Nephron (organoid): Measurements from ENCODE around the gene PHGDH.

Experiments
- H3K27ac Mint-ChIP-seq, 3 experiments: 2 replicates each; pipeline ENCODE4 v1.8.0; 2020; ENCODE audit warnings: mixed read lengths in 3 of 3, mild to moderate bottlenecking in 2 of 3, moderate library complexity in 1 of 3
- H3K27me3 Mint-ChIP-seq: 2 replicates; pipeline ENCODE4 v1.8.0; 2021; ENCODE audit warnings: low read depth, mild to moderate bottlenecking, moderate library complexity, mixed read lengths
- H3K36me3 Mint-ChIP-seq: 2 replicates; pipeline ENCODE4 v1.8.0; 2020; ENCODE audit warnings: low read depth, mixed read lengths
- H3K4me1 Mint-ChIP-seq: 2 replicates; pipeline ENCODE4 v1.8.0; 2020; ENCODE audit warnings: mixed read lengths
- H3K4me3 Mint-ChIP-seq, 3 experiments: 2 replicates each; pipeline ENCODE4 v1.8.0; 2020; ENCODE audit warnings: mild to moderate bottlenecking in 3 of 3, mixed read lengths in 3 of 3, moderate library complexity in 2 of 3
- H3K9me3 Mint-ChIP-seq: 2 replicates; pipeline ENCODE4 v1.8.0; 2020; ENCODE audit warnings: mixed read lengths
- TF ChIP-seq, protein P1 (sequence below), 3 experiments: fragments of 200-600 bp; sonication (generic); IDR thresholded peaks; one replicate each; pipeline ENCODE4 v1.5.0; 2021; ENCODE audit warnings: antibody characterized with exemption in 3 of 3; ENCODE audit not compliant: unreplicated experiment in 3 of 3

PHGDH gene

DNA sequence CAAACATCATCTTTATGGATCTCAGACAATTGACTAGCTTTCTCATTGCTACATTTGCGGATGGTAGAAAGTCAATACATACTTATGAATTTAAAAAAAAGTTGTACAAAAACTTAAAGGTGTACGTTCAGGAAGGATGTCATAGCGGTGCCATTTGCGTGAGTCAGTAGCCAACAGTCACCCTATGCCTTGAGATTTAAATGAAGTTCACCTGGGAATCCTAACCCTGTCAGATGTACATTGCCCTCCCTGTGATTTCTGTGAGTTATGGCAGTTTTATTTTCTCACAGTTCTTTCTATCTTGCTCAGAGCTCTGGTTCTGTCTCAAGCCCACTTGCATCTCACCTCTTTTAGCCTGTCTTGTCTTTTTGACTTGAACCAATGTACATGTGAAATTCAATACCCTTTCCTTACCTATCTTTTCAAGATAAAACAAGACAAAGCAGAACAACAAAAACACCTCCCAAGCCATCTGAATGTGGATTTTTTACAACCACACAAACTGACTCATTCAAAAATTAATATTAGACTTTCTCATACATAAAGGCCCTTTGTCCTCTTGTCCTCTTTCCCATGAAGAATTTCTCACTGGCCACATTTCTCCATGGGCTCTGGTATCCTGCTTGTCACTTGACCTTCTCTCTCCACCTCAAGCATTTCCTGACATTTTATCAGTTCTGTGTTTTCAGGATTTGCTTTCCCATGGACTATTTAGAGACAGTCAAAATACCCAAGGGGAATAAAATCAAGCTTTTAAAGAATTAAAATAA, 38.4 kb upstream of the PHGDH start:
- Mint-ChIP-seq H3K4me1 (peaks cover 33% of the 10 kb centered on the region), H3K9me3 (no peaks in the 10 kb centered on the region), H3K27ac (peak overlapping the region; percentile 78 to 92 (median 84)), H3K36me3 (no peaks in the 10 kb centered on the region), H3K4me3 (no peak overlapping the region), H3K27me3 (no peaks in the 10 kb centered on the region)
- TF ChIP-seq, protein P1, sequence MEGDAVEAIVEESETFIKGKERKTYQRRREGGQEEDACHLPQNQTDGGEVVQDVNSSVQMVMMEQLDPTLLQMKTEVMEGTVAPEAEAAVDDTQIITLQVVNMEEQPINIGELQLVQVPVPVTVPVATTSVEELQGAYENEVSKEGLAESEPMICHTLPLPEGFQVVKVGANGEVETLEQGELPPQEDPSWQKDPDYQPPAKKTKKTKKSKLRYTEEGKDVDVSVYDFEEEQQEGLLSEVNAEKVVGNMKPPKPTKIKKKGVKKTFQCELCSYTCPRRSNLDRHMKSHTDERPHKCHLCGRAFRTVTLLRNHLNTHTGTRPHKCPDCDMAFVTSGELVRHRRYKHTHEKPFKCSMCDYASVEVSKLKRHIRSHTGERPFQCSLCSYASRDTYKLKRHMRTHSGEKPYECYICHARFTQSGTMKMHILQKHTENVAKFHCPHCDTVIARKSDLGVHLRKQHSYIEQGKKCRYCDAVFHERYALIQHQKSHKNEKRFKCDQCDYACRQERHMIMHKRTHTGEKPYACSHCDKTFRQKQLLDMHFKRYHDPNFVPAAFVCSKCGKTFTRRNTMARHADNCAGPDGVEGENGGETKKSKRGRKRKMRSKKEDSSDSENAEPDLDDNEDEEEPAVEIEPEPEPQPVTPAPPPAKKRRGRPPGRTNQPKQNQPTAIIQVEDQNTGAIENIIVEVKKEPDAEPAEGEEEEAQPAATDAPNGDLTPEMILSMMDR (IDR thresholded peaks at IDR 0.05; ENCODE audit: unreplicated experiment in 3 of 3), result no peak

DNA sequence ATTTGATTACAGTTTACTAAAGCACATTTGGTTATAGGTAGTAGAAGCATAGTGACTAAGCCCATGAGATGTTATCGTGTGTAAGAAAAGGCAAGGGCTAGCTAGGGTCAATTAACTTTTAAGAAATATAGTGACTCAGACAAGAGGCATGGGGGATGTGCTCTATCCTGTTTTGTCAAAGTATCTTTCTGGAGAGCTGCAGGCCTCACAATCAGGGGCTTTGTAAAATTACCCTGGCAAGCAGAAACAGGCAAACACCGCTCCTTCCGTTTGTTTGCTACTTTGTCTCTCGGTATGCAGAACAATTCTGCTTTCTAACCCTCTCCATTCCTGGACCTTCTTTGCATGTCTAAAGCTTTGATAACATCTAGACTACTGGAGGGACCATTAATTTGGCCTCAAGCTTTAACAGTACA, 37.6 kb upstream of the PHGDH start:
- no peaks in the 10 kb centered on the region for H3K36me3 Mint-ChIP-seq
- H3K4me3 Mint-ChIP-seq, result no peak overlapping the region
- peaks cover 33% of the 10 kb centered on the region for H3K4me1 Mint-ChIP-seq
- H3K27ac Mint-ChIP-seq, result peak overlapping the region; percentile 78 to 92 (median 84)
- no peaks in the 10 kb centered on the region for H3K27me3 Mint-ChIP-seq
- TF ChIP-seq, protein P1 (IDR thresholded peaks at IDR 0.05; ENCODE audit: unreplicated experiment in 3 of 3), result no peak
- no peaks in the 10 kb centered on the region for H3K9me3 Mint-ChIP-seq

DNA sequence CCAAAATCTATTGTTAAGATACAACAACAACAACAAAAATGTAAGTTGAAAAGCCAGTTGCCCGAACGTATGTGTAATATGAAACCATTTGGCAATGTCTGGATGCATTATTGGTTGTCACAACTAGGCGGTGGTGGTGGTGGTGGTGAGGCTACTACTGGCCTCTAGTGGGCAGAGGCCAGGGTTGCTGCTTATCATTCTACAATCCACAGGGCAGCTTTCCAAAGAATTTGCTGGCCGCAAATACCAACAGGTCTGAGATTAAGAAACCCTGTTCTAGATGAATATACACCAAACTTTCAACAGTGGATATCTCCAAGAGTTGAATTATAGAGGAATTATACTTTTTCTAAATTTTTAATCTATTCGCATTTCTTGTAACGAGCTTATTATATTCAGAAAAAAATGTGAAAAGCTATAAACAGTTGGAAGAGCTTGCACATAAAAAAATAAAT, 36.9 kb upstream of the PHGDH start:
- Mint-ChIP-seq H3K36me3 (no peaks in the 10 kb centered on the region), H3K27me3 (peaks cover 3% of the 10 kb centered on the region), H3K4me1 (peaks cover 33% of the 10 kb centered on the region), H3K9me3 (no peaks in the 10 kb centered on the region), H3K27ac (peak overlapping the region in 1 of 3 experiments; percentile 78), H3K4me3 (peak overlapping the region; percentile 83 to 86 (median 85))
- TF ChIP-seq, protein P1 (IDR thresholded peaks at IDR 0.05; ENCODE audit: unreplicated experiment in 3 of 3), result no peak

DNA sequence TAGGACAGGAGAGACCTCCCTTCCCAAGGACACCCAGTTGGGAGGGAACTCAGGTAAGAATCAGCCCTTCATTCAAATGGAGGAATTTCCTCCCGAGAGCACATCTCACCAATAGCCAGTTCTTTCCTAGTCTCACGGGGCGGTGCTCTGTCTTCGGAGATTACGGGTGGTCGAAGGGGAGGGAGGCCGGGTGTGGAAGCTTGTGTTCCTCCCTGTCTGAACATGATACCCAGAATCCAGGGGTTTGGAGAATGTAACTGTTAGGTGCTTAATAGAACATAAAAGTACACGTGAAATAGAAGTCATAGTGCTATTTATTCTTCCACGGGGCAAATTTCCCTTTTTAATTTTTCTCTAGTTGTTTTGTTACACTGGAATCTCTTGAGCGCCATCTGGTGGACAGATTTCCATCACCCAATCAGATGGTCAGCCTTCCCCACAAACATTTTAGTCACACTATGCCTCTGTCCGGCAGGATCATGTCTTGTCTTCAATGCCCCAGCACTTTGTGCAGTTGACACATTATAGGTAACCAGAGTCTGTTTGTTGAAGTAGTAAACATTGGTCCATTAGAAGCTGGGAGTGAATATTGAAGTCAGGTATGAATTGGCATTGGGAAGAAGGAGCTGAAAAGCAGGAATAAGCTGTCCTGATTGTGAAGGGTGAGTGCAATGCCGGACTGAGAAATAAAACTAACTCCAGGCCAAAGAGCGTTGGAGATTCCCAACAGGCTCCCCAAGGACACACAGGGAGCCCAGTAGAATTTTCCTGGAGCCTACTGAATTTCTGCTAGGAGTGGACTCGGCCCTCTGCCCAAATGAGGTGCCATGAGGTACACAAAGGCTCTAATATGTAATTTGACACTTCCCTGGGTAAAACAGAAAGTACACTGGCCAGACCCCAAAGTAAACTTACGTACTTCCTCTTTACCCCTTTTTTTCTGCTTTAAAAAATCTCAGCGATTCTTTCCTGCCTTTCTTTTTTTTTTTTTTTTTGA, 36.1 kb upstream of the PHGDH start:
- Mint-ChIP-seq H3K27ac (peak overlapping the region; percentile 69 to 92 (median 86)), H3K9me3 (no peaks in the 10 kb centered on the region), H3K27me3 (peaks cover 4% of the 10 kb centered on the region), H3K36me3 (no peaks in the 10 kb centered on the region), H3K4me1 (peaks cover 33% of the 10 kb centered on the region), H3K4me3 (peak overlapping the region; percentile 83 to 86 (median 85))
- TF ChIP-seq, protein P1 (IDR thresholded peaks at IDR 0.05; ENCODE audit: unreplicated experiment in 3 of 3), result peak; percentile 85 to 92 (median 86)

DNA sequence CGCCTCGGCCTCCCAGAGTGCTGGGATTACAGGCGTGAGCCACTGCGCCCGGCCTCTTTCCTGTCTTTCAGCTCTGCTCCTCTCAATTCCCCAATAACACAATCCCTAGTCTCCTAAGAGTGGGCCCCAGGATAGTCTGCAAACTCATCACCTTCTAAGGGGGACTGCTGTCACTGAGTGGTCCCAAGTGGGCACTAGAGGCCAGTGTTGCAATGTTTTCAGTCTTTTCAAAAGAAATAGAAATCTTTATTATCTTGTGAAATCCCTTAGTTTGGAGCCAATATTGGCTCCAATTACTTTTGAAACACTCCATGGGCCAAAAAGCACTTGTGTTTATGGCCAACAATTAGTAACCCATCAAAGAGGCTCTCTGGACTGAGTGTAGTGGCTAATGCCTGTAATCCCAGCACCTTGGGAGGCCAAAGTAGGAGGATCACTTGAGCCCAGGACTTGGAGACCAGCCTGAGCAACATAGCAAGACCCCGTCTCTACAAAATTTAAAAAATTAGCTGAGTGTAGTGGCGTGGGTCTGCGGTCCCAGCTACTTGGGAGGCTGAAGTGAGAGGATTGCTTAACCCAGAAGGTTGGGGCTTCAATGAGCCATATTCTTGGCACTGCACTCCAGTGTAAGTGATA, 35.0 kb upstream of the PHGDH start:
- TF ChIP-seq, protein P1 (IDR thresholded peaks at IDR 0.05; ENCODE audit: unreplicated experiment in 3 of 3), result peak; percentile 23 to 30 (median 23)
- peak overlapping the region; percentile 16 to 50 (median 43) for H3K4me3 Mint-ChIP-seq
- H3K9me3 Mint-ChIP-seq, result no peaks in the 10 kb centered on the region
- peak overlapping the region; percentile 47 to 93 (median 70) for H3K27ac Mint-ChIP-seq
- no peaks in the 10 kb centered on the region for H3K36me3 Mint-ChIP-seq
- peaks cover 33% of the 10 kb centered on the region for H3K4me1 Mint-ChIP-seq
- H3K27me3 Mint-ChIP-seq, result peaks cover 4% of the 10 kb centered on the region
